WTC11 (cell line): ENCODE data around the gene RARA. TPM values are rescaled to one million over a fixed set of nuclear protein-coding genes. Genes with fewer than 3 reads are reported as not detected.

Experiments used
- ATAC-seq: fragments of 200-7000 bp; cut with Tn5 transposase; 2 replicates; pipeline ENCODE4 v1.10.0; 2021; ENCODE audit warnings: mild to moderate bottlenecking, moderate library complexity
- CTCF ChIA-PET: fragments of 300-600 bp; sonication (Branson Sonifier 250); formaldehyde crosslinking; loops from one replicate; lab custom pipeline; 2021; ENCODE audit warnings: antibody characterized with exemption; lab: Charles Lee
- POLR2A ChIA-PET: fragments of 350-600 bp; sonication (Branson Sonifier 250); formaldehyde crosslinking; loops from one replicate; lab custom pipeline; 2021; ENCODE audit warnings: antibody characterized with exemption; lab: Charles Lee
- DNase-seq: peaks from one replicate; pipeline ENCODE4 v3.0.0; 2021; ENCODE audit warnings: low spot score
- H3K27ac Mint-ChIP-seq: 2 replicates; pipeline ENCODE4 v1.8.0; 2021; ENCODE audit warnings: mixed read lengths
- H3K27me3 Mint-ChIP-seq: 2 replicates; pipeline ENCODE4 v1.8.0; 2021; ENCODE audit warnings: low read depth, mild to moderate bottlenecking, moderate library complexity, mixed read lengths
- H3K36me3 Mint-ChIP-seq: 2 replicates; pipeline ENCODE4 v1.8.0; 2021; ENCODE audit warnings: mixed read lengths
- H3K4me1 Mint-ChIP-seq: 2 replicates; pipeline ENCODE4 v1.8.0; 2022; ENCODE audit warnings: mixed read lengths
- H3K4me3 Mint-ChIP-seq: 2 replicates; pipeline ENCODE4 v1.8.0; 2021; ENCODE audit warnings: mild to moderate bottlenecking, moderate library complexity, mixed read lengths
- H3K9me3 Mint-ChIP-seq: 2 replicates; pipeline ENCODE4 v1.8.0; 2021; ENCODE audit warnings: mixed read lengths
- ATF1 ChIP-seq: sonication (generic); formaldehyde crosslinking; IDR thresholded peaks from 2 replicates; pipeline ENCODE4 v1.8.1; 2023; ENCODE audit warnings: mild to moderate bottlenecking, moderate library complexity, missing genetic modification reagents
- ETV6 ChIP-seq: sonication (generic); formaldehyde crosslinking; IDR thresholded peaks from 2 replicates; pipeline ENCODE4 v1.8.1; 2022; ENCODE audit warnings: mild to moderate bottlenecking, missing genetic modification reagents
- FOXJ3 ChIP-seq: sonication (generic); formaldehyde crosslinking; IDR thresholded peaks from 2 replicates; pipeline ENCODE4 v1.9.0; 2021; ENCODE audit warnings: missing genetic modification reagents, mild to moderate bottlenecking, borderline replicate concordance
- GABPB1 ChIP-seq: sonication (generic); formaldehyde crosslinking; IDR thresholded peaks from 2 replicates; pipeline ENCODE4 v1.8.1; 2023; ENCODE audit warnings: mild to moderate bottlenecking, missing genetic modification reagents
- NR2C2 ChIP-seq: sonication (generic); formaldehyde crosslinking; IDR thresholded peaks from 2 replicates; pipeline ENCODE4 v1.8.0; 2022; ENCODE audit warnings: mild to moderate bottlenecking, missing genetic modification reagents
- SMAD4 ChIP-seq: sonication (generic); formaldehyde crosslinking; IDR thresholded peaks from 2 replicates; pipeline ENCODE4 v1.8.0; 2022; ENCODE audit warnings: mild to moderate bottlenecking, missing genetic modification reagents
- SOX15 ChIP-seq: fragments of 250-450 bp; sonication (Bioruptor Pico); IDR thresholded peaks from 2 replicates; pipeline ENCODE4 v1.9.0; 2021; ENCODE audit warnings: mild to moderate bottlenecking
- SP1 ChIP-seq: sonication (generic); formaldehyde crosslinking; conservative IDR thresholded peaks from 2 replicates; pipeline ENCODE4 v1.8.1; 2022; ENCODE audit warnings: missing genetic modification reagents
- TCF7 ChIP-seq: sonication (generic); formaldehyde crosslinking; IDR thresholded peaks from 2 replicates; pipeline ENCODE4 v1.8.0; 2022; ENCODE audit warnings: mild to moderate bottlenecking, low read depth, missing genetic modification reagents, moderate library complexity
- TEAD4 ChIP-seq: sonication (generic); formaldehyde crosslinking; IDR thresholded peaks from 2 replicates; pipeline ENCODE4 v1.8.0; 2022; ENCODE audit warnings: mild to moderate bottlenecking, missing genetic modification reagents
- ZBTB21 ChIP-seq: sonication (generic); formaldehyde crosslinking; IDR thresholded peaks from 2 replicates; pipeline ENCODE4 v1.8.1; 2023; ENCODE audit warnings: mild to moderate bottlenecking, missing genetic modification reagents, borderline replicate concordance
- ZNF138 ChIP-seq: sonication (generic); formaldehyde crosslinking; conservative IDR thresholded peaks from 2 replicates; pipeline ENCODE4 v1.8.1; 2022; ENCODE audit warnings: mild to moderate bottlenecking, moderate library complexity, missing genetic modification reagents
- ZNF263 ChIP-seq: sonication (generic); formaldehyde crosslinking; IDR thresholded peaks from 2 replicates; pipeline ENCODE4 v1.8.1; 2022; ENCODE audit warnings: low read depth, mild to moderate bottlenecking, moderate library complexity, missing genetic modification reagents
- ZNF281 ChIP-seq: sonication (generic); formaldehyde crosslinking; IDR thresholded peaks from 2 replicates; pipeline ENCODE4 v1.8.0; 2023; ENCODE audit warnings: mild to moderate bottlenecking, missing genetic modification reagents
- ZNF423 ChIP-seq: fragments of 250-450 bp; sonication (Bioruptor Pico); IDR thresholded peaks from 2 replicates; pipeline ENCODE4 v2.1.2; 2022; ENCODE audit warnings: mild to moderate bottlenecking, moderate library complexity
- total RNA-seq: library from RNA; stranded (reverse); gene quantifications from 3 replicates; pipeline ENCODE4 v1.2.3, GENCODE V29; 2021
- TF ChIP-seq, protein P1 (sequence below): sonication (generic); formaldehyde crosslinking; IDR thresholded peaks from 2 replicates; pipeline ENCODE4 v1.8.1; 2023; ENCODE audit warnings: mild to moderate bottlenecking, missing genetic modification reagents, moderate library complexity
- TF ChIP-seq, protein P2 (sequence below): fragments of 250-450 bp; sonication (Bioruptor Pico); IDR thresholded peaks from 2 replicates; pipeline ENCODE4 v1.9.0; 2021; ENCODE audit warnings: mild to moderate bottlenecking
- TF ChIP-seq, protein P3 (sequence below): sonication (generic); formaldehyde crosslinking; IDR thresholded peaks from 2 replicates; pipeline ENCODE4 v1.8.1; 2022; ENCODE audit warnings: low read depth, missing genetic modification reagents, borderline replicate concordance
- TF ChIP-seq, protein P4 (sequence below): sonication (generic); formaldehyde crosslinking; IDR thresholded peaks from 2 replicates; pipeline ENCODE4 v1.8.1; 2022; ENCODE audit warnings: low read depth, mild to moderate bottlenecking, moderate library complexity, missing genetic modification reagents, borderline replicate concordance
- TF ChIP-seq, protein P5 (sequence below): sonication (generic); formaldehyde crosslinking; IDR thresholded peaks from 2 replicates; pipeline ENCODE4 v1.8.1; 2023; ENCODE audit warnings: mild to moderate bottlenecking, missing genetic modification reagents

The RARA gene
- total RNA-seq, 1 experiment from 2014 or later, result 20.7 TPM

GRCh38 chr17:40337351-40337750 lies 28.4 kb downstream of the RARA start (continued):
- TF ChIP-seq ZNF263 (CRISPR knock-in tag) (no peak), ZNF138 (CRISPR knock-in tag) (no peak)

DNA sequence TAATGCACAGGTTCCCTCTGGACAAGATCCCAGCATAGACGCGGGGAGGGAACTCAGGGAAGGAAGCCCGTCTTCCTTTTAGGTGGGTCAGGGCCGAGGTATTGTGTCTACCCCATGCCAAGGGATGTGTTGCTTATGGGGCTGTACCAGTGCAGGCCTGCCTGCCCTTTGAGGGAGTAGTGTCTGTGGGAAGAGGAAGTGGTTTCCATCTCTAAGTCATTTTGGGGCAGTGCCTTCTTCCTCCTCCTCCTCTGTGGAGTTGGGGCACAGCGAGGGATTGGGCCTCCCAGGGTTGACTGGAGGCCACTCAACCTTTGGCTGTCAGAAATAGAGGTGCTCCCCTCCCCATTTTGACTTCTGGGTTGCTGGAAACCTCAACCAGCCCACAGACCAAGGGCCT lies 29.1 kb downstream of the RARA start:
- no peak for DNase-seq
- CTCF ChIA-PET, result interaction anchor here (0.8 to 1.2 kb wide), 2 partner anchors 10 to 17 kb away, joined by 5 to 7 read pairs; no protein-coding TSS in a partner anchor
- TF ChIP-seq GABPB1 (no peak), FOXJ3 (no peak), ATF1 (CRISPR knock-in tag) (no peak), SP1 (CRISPR knock-in tag) (no peak), TEAD4 (CRISPR knock-in tag) (no peak), ZNF423 (CRISPR knock-in tag) (no peak), ZBTB21 (no peak), ETV6 (no peak), SMAD4 (CRISPR knock-in tag) (no peak), ZNF281 (CRISPR knock-in tag) (no peak), NR2C2 (CRISPR knock-in tag) (no peak), SOX15 (CRISPR knock-in tag) (no peak), TCF7 (no peak)
- TF ChIP-seq, protein P1, sequence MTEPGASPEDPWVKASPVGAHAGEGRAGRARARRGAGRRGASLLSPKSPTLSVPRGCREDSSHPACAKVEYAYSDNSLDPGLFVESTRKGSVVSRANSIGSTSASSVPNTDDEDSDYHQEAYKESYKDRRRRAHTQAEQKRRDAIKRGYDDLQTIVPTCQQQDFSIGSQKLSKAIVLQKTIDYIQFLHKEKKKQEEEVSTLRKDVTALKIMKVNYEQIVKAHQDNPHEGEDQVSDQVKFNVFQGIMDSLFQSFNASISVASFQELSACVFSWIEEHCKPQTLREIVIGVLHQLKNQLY (CRISPR knock-in tag), result no peak
- TF ChIP-seq, protein P2, sequence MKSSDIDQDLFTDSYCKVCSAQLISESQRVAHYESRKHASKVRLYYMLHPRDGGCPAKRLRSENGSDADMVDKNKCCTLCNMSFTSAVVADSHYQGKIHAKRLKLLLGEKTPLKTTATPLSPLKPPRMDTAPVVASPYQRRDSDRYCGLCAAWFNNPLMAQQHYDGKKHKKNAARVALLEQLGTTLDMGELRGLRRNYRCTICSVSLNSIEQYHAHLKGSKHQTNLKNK (CRISPR knock-in tag), result no peak
- TF ChIP-seq, protein P3, sequence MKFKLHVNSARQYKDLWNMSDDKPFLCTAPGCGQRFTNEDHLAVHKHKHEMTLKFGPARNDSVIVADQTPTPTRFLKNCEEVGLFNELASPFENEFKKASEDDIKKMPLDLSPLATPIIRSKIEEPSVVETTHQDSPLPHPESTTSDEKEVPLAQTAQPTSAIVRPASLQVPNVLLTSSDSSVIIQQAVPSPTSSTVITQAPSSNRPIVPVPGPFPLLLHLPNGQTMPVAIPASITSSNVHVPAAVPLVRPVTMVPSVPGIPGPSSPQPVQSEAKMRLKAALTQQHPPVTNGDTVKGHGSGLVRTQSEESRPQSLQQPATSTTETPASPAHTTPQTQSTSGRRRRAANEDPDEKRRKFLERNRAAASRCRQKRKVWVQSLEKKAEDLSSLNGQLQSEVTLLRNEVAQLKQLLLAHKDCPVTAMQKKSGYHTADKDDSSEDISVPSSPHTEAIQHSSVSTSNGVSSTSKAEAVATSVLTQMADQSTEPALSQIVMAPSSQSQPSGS, result no peak
- TF ChIP-seq, protein P4, sequence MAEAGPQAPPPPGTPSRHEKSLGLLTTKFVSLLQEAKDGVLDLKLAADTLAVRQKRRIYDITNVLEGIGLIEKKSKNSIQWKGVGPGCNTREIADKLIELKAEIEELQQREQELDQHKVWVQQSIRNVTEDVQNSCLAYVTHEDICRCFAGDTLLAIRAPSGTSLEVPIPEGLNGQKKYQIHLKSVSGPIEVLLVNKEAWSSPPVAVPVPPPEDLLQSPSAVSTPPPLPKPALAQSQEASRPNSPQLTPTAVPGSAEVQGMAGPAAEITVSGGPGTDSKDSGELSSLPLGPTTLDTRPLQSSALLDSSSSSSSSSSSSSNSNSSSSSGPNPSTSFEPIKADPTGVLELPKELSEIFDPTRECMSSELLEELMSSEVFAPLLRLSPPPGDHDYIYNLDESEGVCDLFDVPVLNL (CRISPR knock-in tag), result no peak
- TF ChIP-seq, protein P5, sequence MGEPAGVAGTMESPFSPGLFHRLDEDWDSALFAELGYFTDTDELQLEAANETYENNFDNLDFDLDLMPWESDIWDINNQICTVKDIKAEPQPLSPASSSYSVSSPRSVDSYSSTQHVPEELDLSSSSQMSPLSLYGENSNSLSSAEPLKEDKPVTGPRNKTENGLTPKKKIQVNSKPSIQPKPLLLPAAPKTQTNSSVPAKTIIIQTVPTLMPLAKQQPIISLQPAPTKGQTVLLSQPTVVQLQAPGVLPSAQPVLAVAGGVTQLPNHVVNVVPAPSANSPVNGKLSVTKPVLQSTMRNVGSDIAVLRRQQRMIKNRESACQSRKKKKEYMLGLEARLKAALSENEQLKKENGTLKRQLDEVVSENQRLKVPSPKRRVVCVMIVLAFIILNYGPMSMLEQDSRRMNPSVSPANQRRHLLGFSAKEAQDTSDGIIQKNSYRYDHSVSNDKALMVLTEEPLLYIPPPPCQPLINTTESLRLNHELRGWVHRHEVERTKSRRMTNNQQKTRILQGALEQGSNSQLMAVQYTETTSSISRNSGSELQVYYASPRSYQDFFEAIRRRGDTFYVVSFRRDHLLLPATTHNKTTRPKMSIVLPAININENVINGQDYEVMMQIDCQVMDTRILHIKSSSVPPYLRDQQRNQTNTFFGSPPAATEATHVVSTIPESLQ (CRISPR knock-in tag), result no peak
- no peaks in the 10 kb centered on the region for H3K36me3 Mint-ChIP-seq
- H3K4me1 Mint-ChIP-seq, result peaks cover 8% of the 10 kb centered on the region
- no peak overlapping the region for H3K27ac Mint-ChIP-seq
- POLR2A ChIA-PET, result no interaction called here
- ATAC-seq, result no peak
- H3K4me3 Mint-ChIP-seq, result no peak overlapping the region
- H3K9me3 Mint-ChIP-seq, result no peaks in the 10 kb centered on the region
- H3K27me3 Mint-ChIP-seq, result peaks cover 54% of the 10 kb centered on the region
